GM12873 (cell line): Measurements from ENCODE around the gene POLR2L.
A peak's percentile ranks its signal among the peaks of the same experiment; 100 is the strongest.

Experiments used
- TF ChIP-seq, protein P1 (sequence below): IDR thresholded peaks from 2 replicates; pipeline ENCODE4 v1.5.1; 2012; ENCODE audit warnings: low read depth, mild to moderate bottlenecking, moderate library complexity, low read length, control low read depth; ENCODE audit not compliant: insufficient read depth; ENCODE audit errors: missing control alignments

Gene POLR2L

GRCh38 chr11:809287-810039 is 32.9 kb downstream of the POLR2L start, which contains the start of gene RPLP2:
RPLP2 (plus strand) TSS chr11:809967; CDS start chr11:810235, 268 bp downstream.
- TF ChIP-seq, protein P1, sequence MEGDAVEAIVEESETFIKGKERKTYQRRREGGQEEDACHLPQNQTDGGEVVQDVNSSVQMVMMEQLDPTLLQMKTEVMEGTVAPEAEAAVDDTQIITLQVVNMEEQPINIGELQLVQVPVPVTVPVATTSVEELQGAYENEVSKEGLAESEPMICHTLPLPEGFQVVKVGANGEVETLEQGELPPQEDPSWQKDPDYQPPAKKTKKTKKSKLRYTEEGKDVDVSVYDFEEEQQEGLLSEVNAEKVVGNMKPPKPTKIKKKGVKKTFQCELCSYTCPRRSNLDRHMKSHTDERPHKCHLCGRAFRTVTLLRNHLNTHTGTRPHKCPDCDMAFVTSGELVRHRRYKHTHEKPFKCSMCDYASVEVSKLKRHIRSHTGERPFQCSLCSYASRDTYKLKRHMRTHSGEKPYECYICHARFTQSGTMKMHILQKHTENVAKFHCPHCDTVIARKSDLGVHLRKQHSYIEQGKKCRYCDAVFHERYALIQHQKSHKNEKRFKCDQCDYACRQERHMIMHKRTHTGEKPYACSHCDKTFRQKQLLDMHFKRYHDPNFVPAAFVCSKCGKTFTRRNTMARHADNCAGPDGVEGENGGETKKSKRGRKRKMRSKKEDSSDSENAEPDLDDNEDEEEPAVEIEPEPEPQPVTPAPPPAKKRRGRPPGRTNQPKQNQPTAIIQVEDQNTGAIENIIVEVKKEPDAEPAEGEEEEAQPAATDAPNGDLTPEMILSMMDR = no peak

- TF ChIP-seq, protein P1 = peak; percentile 37
These were observed 33.7 kb downstream of the POLR2L start for GRCh38 chr11:808427-809286.

DNA sequence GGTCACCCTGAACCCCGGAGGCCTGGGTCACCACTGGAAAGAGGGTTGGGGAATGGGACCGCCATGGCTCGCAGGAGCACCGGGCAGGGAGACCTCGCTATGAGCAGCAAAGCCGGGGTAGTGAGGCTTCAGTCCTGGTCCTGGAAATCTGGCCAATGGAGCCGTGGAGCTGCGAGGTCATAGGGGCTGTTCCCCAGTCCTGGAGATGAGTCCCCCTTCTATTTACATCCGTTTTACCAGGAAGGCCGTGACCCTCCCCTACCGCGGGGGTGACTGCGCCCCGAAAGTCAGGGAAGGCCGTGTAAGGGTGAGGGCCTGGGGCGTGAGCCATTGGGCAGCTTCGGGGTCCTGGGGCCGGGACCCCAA is 37.7 kb downstream of the POLR2L start:
- TF ChIP-seq, protein P1 = no peak

DNA sequence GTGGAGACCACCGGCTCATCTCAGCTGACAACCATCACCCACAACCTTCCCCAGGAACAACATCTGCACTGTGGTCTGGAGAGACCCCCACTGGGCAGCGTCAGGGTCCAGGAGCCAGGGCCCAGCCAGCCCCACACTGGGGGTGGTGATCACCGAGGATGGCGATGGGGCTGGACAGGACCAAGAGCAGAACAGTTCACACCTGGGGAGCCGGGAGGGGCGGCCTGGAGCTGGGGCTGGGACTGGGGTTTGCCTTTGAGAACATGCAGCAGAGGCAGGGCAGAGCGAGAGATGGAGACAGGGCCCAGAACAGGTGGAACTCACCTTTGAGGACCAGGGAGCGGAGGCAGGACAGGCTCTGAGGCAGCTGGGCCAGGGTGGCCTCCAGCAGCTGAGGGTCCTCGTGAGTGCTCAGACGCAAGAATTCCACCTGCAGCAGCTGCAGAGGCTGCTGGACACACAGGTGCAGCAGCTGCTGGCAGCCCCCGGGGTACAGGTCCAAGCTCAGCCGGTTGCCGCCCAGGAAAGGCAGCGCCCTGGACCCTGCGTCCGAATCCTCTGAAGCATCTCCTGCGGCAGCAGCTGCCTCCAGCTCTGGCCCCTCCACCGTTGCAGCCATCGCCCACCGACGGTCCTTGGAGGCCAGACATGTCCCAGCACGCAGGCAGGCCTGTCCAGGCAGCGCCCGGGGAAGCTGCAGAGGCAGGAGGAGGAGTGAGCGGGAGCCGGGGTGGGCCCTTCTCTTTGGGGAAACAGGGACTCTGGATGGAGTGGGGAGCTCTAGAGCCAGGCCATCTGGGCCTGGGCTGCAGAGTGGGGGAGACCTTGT is 38.3 kb downstream of the POLR2L start:
- TF ChIP-seq, protein P1 = no peak

GRCh38 chr11:803467-803742 is 38.9 kb downstream of the POLR2L start:
- TF ChIP-seq, protein P1 = no peak

DNA sequence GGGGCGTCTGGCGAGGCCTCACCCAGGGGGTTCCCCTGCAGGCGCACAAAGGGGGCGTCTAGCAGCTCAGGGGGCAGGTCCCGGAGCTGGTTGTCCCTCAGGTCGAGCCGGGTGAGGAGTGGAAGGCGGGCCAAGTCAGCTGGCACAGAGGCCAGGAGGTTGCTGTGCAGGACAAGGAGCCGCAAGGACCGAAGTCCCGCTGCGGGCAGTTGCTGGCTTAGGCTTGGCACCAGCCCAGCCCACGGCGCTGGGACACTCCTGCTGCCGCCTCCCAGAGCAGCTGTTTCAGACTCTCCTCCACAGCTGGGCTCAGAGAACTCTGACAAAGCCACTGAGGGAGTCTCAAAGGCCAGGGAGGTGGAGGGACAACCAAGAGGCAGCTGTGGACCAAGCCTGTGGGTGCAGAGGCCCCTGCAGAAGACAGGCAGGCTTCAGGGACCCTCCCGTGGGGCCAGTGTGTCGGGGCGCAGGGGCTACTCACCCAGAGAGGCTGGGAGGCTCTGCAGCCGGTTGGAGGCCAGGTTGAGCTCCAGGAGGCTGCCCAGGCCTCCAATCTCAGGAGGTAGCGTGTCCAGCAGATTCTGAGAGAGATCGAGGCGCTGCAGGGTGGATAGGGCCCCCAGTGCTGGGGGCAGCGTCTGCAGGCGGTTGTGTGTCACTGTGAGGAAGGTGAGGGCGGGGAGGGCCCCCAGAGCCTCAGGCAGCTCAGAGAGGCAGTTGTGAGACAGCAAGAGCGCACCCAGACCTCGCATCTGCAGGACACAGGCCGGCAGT is 39.4 kb downstream of the POLR2L start:
- TF ChIP-seq, protein P1 = no peak
